Measurements from ENCODE around the gene ATPAF2. TPM values are rescaled to one million over a fixed set of nuclear protein-coding genes. Genes with fewer than 3 reads are reported as not detected.
"Not testable (repeated sequence)": the region's sequence is repeated elsewhere in the genome, so short reads cannot be mapped to it uniquely, and the experiment has no call there.

The ATPAF2 gene
- total RNA-seq, 2 experiments from 2014 or later: 31.0 to 33.3 TPM

DNA sequence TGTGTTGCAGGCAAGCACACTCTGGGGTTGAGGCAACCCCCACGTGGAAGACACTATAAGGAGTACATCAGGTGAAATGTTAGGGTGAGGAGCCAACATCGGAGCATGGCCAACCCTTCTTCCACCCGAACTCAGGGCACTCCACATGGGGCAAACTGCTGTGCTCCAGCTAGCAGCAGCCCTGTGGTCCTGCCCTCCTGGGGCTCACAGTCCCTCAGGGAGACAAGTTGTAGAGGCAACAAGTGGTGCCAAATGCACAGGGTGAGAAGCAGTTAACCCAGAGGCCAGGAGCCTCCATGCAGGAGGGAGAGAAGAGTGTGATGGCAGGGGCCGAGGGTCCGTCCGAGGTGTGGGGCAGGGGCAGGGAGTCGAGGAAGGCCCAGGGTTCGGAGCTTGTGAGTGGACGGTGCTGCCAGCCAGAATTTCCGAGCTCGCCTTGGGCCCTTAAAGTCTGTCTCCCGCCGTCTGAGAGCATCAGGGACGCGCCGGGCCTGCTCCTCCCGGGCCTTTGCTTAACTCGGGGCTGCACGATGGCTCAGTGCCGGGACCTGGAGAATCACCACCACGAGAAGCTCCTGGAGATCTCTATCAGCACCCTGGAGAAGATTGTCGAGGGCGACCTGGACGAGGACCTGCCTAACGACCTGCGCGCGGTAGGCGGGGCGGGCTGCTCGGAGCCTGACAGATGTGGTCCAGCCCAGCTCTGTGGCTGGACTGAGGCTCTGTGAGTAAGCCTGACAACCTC lies 32.3 kb downstream of the ATPAF2 start:
- no peak overlapping the region for H3K27ac Mint-ChIP-seq
- no peak for DNase-seq
- H3K4me3 Mint-ChIP-seq: no peak overlapping the region
- H3K36me3 Mint-ChIP-seq: peaks cover 13% of the 10 kb centered on the region
- no peaks in the 10 kb centered on the region for H3K27me3 Mint-ChIP-seq
- H3K4me1 Mint-ChIP-seq: no peaks in the 10 kb centered on the region
- no peaks in the 10 kb centered on the region for H3K9me3 Mint-ChIP-seq

DNA sequence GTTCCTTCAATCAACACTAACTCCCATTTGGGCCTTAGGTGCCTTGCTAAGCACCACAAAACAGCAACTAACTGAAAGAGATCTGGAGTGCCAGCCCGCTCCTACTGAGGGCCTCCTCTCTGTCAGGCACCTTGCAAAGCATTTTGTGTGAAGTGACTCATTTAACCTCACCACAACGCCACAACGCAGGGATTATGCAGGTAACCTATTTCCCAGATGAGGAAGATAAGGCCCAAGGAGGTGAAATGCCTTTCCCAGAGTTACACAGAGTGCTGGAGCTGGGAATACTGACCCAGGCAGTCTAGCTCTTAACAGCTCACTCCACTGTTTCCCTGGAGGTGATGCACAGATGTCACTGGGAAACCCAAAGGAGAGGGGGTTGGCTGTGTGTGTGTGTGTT lies 33.5 kb downstream of the ATPAF2 start:
- no peak for DNase-seq
- H3K27ac Mint-ChIP-seq: no peak overlapping the region

DNA sequence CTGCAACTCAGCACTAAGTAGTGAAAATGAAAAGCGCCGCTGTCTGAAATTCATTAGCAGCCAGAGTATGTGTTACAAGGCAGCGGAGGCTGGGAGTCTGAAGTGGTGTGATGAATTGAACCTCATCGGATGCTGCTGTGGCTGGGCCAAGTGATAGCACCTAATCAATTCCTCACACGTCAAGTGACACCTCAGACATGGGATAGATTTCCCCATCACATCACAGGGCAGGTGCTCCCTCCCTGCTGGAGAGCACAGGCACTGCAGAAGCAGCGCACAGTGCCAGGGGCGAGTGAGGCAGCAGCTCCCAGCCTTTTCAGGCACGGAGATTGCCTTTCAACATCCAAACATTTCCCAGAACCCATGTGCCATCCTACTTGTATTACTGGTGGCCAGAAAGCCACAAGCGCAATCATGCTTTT lies 34.1 kb downstream of the ATPAF2 start:
- H3K4me3 Mint-ChIP-seq: no peak overlapping the region
- no peak for DNase-seq
- peaks cover 7% of the 10 kb centered on the region for H3K36me3 Mint-ChIP-seq
- no peaks in the 10 kb centered on the region for H3K4me1 Mint-ChIP-seq
- H3K9me3 Mint-ChIP-seq: no peaks in the 10 kb centered on the region
- H3K27me3 Mint-ChIP-seq: no peaks in the 10 kb centered on the region
- H3K27ac Mint-ChIP-seq: no peak overlapping the region

More for the DNA sequence above, 33.5 kb downstream of the ATPAF2 start:
- Mint-ChIP-seq H3K9me3 (no peaks in the 10 kb centered on the region), H3K4me1 (no peaks in the 10 kb centered on the region), H3K27me3 (no peaks in the 10 kb centered on the region), H3K4me3 (no peak overlapping the region), H3K36me3 (peaks cover 11% of the 10 kb centered on the region)

DNA sequence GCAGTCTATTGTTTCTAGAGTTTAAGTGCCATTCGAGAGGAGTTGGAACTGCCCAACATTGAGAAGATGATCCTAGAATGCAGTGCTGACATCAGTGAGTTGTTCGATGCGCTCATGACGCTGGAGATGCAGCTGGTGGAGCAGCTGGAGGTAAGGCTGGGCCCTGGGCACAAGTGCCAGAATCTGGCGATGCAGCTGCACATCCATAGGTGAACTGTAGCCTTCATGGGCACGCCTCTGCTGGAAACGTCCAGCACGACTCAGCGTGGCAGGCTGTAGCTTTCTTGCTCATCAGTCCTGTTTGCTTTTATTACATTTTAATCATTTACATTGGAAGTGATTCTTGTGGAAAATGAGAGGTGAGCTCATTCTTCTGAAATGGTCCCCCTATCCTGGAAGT lies 34.6 kb downstream of the ATPAF2 start:
- Mint-ChIP-seq H3K4me1 (no peaks in the 10 kb centered on the region), H3K4me3 (no peak overlapping the region), H3K9me3 (no peaks in the 10 kb centered on the region), H3K36me3 (peaks cover 7% of the 10 kb centered on the region), H3K27ac (no peak overlapping the region), H3K27me3 (no peaks in the 10 kb centered on the region)
- no peak for DNase-seq

DNA sequence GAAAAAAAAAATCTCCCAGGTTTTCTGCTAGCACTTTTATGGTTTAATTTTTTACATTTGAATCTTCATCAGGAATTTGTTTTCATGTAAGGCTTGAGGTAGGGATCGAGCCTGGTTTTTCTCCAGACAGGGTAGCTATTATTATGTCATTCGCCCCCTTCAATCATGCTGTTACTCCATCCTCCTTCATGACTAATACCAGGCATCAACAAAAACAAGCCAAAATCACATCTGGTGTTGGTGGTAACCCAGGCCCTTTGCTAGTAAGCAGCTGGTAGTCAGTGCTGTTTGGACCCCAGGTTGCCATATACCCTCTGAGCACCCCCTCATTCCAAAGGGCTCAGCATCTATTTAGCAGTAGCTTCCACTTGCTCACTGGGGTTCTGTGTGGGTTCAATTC lies 36.8 kb downstream of the ATPAF2 start:
- H3K36me3 Mint-ChIP-seq: peaks cover 4% of the 10 kb centered on the region
- H3K27me3 Mint-ChIP-seq: no peaks in the 10 kb centered on the region
- no peak for DNase-seq
- no peaks in the 10 kb centered on the region for H3K9me3 Mint-ChIP-seq
- H3K4me3 Mint-ChIP-seq: no peak overlapping the region
- no peaks in the 10 kb centered on the region for H3K4me1 Mint-ChIP-seq
- no peak overlapping the region for H3K27ac Mint-ChIP-seq

DNA sequence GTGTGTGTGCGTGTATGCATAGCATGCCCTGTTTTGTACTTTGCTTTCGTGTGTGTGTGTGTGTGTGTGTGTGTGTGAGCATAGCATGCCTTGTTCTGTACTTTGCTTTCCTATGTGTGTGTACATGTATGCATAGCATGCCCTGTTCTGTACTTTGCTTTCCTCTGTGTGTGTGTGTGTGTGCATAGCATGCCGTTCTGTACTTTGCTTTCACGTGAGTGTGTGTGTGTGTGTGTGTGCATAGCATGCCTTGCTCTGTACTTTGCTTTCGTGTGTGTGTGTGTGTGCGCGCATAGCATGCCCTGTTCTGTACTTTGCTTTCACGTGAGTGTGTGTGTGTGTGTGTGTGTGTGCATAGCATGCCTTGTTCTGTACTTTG lies 38.9 kb downstream of the ATPAF2 start:
- Mint-ChIP-seq H3K4me3 (no peak overlapping the region), H3K27me3 (no peaks in the 10 kb centered on the region), H3K27ac (no peak overlapping the region), H3K36me3 (no peaks in the 10 kb centered on the region), H3K9me3 (no peaks in the 10 kb centered on the region), H3K4me1 (no peaks in the 10 kb centered on the region)
- no peak for DNase-seq

DNA sequence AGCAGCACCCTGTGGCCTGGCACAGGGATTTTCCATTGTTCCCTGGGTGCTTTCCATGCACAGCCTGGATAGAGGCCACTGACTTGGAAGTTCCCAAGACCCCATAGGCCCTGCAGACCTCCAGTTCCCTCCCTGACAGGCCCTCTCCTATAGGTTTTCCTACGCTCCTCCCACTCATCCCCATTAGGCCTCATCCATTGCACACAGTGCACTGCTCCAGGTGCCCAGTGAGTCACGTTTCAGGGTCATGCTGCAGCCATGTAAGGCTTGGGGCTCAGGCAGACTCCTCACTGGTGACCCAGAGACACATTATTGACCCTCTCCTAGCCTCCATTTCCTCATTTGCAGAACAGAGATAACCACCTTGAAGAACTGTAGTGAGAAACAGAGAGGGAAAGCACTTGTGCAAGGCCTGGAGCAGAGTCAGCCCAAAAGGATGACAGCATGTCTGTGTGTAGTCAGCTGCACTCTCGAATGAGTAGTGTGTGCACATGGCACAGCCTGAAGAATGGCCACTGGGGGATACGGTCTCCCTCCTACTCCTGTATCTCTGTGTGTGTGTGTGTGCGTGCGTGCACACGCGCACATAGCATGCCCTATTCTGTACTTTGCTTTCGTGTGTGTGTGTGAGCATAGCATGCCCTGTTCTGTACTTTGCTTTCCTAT lies 39.5 kb downstream of the ATPAF2 start:
- Mint-ChIP-seq H3K4me1 (no peaks in the 10 kb centered on the region), H3K27me3 (no peaks in the 10 kb centered on the region), H3K9me3 (no peaks in the 10 kb centered on the region), H3K4me3 (no peak overlapping the region), H3K36me3 (no peaks in the 10 kb centered on the region), H3K27ac (no peak overlapping the region)
- no peak for DNase-seq

DNA sequence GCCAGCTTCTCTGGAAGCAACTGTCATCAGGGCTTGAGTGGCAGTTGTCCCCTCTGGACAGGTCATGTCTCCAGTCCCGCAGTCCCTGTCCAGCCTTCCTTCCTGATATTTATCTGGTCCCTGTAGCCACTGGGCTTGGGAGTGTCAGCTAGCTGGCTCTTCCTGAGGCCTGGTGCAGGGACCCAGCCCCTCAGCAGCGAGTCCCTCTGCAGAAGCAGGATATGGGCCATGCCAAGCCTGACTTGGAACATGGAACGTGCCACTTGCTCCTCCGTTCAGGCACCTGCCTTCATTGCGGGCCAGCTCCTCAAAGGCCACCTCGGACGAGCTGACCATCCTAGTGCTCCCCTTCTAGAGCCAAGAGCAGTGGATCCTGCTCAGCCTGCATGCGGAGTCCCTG lies 40.0 kb downstream of the ATPAF2 start:
- Mint-ChIP-seq H3K27me3 (no peaks in the 10 kb centered on the region), H3K27ac (no peak overlapping the region), H3K4me3 (no peak overlapping the region)

DNA sequence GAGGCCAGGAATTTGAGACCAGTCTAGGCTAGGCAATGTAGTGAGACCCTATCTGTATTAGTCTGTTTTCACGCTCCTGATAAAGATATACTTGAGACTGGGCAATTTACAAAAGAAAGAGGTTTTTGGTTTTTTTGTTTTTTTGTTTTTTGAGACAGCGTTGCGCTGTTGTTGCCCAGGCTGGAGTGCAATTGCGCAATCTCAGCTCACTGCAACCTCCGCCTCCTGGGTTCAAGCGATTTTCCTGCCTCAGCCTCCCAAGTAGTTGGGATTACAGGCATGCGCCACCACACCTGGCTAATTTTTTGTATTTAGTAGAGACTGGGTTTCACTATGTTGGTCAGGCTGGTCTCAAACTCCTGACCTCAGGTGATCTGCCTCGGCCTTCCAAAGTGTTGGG lies 43.1 kb downstream of the ATPAF2 start:
- H3K4me3 Mint-ChIP-seq, H3K27me3 Mint-ChIP-seq, DNase-seq, H3K4me1 Mint-ChIP-seq, H3K36me3 Mint-ChIP-seq, H3K9me3 Mint-ChIP-seq, H3K27ac Mint-ChIP-seq: not testable (repeated sequence)

More for the DNA sequence above, 40.0 kb downstream of the ATPAF2 start:
- no peak for DNase-seq
- no peaks in the 10 kb centered on the region for H3K36me3 Mint-ChIP-seq
- H3K4me1 Mint-ChIP-seq: no peaks in the 10 kb centered on the region
- H3K9me3 Mint-ChIP-seq: no peaks in the 10 kb centered on the region

DNA sequence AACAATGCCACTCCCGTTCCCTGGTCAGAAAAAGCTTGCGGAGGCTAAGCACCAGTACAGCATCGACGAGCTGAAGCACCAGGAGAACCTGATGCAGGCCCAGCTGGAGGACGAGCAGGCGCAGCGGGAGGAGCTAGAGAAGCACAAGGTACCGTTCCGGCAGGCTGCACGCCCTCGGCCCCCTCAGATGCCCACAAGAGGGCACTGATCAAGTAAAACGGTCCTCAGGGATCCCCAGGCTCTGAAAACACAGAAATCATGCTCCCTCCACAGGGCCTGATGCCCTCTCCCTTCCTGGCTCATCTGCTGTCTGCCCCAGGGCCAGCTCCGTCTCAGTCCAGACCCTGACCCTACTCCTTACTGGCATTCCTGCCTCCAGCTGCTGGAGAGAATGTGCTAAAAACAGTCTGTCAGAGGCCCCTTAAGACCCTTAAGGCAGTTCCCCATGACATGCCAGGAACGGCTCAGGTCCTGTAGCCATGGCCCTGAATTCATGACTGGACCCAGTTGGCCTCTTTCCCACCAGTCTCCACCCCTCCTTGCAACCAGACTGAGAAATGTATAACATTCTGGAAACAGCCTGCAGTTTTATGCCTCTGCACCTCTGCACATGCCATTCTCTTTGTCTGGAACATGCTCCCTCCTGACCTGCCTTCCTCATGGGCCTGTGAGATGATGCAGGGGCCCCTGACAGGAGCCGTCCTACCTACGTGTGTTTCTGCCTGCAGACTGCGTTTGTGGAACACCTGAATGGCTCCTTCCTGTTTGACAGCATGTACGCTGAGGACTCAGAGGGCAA lies 44.5 kb downstream of the ATPAF2 start:
- peak; percentile 32 for DNase-seq

DNA sequence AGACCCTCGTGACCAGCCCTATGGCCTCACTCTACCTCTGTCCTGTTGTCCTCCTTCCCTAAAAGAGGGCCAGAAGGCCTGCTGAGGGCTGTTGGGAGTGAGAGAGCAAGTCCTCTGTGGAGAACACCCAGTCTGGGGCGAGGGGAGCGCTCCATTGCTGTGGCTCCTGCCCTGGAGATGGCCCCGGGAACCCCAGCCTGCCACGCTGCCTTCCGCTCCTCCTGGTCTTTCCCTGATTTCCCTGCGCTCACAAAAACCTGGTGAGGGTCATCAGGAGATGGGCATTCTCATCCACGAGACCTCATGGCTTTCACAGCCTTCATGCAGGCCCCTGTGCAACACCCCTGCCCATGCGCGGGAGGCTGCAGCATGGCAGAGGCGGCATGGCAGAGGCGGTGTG lies 45.1 kb downstream of the ATPAF2 start:
- H3K9me3 Mint-ChIP-seq: no peaks in the 10 kb centered on the region
- no peaks in the 10 kb centered on the region for H3K36me3 Mint-ChIP-seq
- no peak for DNase-seq
- H3K27ac Mint-ChIP-seq: no peak overlapping the region
- no peaks in the 10 kb centered on the region for H3K4me1 Mint-ChIP-seq
- H3K4me3 Mint-ChIP-seq: no peak overlapping the region
- H3K27me3 Mint-ChIP-seq: no peaks in the 10 kb centered on the region

More for the DNA sequence above, 44.5 kb downstream of the ATPAF2 start:
- H3K4me1 Mint-ChIP-seq: no peaks in the 10 kb centered on the region
- H3K27ac Mint-ChIP-seq: no peak overlapping the region
- H3K4me3 Mint-ChIP-seq: no peak overlapping the region
- H3K27me3 Mint-ChIP-seq: no peaks in the 10 kb centered on the region
- no peaks in the 10 kb centered on the region for H3K36me3 Mint-ChIP-seq
- H3K9me3 Mint-ChIP-seq: no peaks in the 10 kb centered on the region

DNA sequence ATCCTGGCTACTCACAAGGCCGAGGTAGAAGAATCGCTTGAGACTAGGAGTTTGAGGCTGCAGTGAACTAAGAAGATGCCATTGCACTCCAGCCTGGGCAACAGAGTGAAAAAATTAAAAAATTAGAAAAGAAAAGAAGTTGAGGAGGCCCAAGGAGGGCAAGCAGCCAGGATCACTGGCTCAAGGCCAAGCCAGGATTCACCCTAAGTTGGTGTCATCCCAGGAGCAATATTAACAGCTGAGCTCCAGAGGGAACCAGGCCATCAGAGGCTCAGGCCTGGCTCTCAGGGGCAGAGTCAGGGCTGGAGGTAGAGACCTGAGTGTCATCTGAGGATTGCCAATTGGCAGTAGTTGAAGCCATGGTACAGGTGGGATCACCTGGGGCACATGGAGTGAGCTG lies 45.6 kb downstream of the ATPAF2 start:
- Mint-ChIP-seq H3K4me3 (no peak overlapping the region), H3K27me3 (no peaks in the 10 kb centered on the region), H3K9me3 (no peaks in the 10 kb centered on the region), H3K36me3 (no peaks in the 10 kb centered on the region), H3K4me1 (no peaks in the 10 kb centered on the region), H3K27ac (no peak overlapping the region)
- no peak for DNase-seq

DNA sequence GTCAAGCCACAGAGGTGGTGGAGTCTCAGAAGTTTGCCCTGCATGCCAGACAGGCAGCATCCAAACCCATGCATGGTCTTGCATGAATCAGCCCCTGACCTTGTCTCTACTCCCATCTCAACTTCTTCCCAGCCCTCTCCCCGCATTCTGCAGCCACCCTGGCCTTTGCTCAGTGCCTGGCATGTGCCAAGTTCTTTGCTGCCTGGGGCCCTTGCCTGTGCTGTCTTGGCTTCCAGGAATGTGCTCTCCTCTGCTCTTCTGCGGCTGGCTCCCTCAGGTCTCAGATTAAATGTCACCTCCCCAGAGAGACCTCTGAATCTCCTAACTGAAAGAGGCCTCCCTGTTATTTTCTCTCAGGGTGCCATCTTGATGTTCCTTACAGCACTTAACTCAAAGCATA lies 48.7 kb downstream of the ATPAF2 start:
- Mint-ChIP-seq H3K27ac (no peak overlapping the region), H3K27me3 (no peaks in the 10 kb centered on the region), H3K9me3 (no peaks in the 10 kb centered on the region), H3K4me3 (no peak overlapping the region), H3K4me1 (no peaks in the 10 kb centered on the region), H3K36me3 (no peaks in the 10 kb centered on the region)
- DNase-seq: no peak

DNA sequence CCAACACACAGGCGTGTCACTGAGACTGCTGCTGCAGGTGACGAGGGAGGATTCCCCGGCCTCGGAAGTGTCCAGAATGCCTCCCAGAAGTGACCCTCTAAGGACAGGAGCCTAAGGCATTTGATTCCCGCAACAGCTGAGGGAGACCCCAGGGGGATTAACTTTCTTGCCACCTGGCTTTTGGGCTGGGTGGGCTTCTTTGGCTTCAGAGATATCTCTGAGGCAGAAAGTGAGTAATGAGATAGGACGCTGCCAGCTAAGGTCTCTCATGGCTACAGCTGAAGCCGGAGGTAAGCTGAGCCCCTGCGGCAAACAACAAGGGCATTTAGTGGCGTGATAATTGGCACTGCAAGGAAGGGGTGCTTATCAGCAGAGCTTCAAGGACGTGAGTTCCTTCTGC lies 49.4 kb downstream of the ATPAF2 start:
- DNase-seq: no peak
- Mint-ChIP-seq H3K27ac (no peak overlapping the region), H3K27me3 (no peaks in the 10 kb centered on the region), H3K4me3 (no peak overlapping the region), H3K9me3 (no peaks in the 10 kb centered on the region), H3K36me3 (no peaks in the 10 kb centered on the region), H3K4me1 (no peaks in the 10 kb centered on the region)

DNA sequence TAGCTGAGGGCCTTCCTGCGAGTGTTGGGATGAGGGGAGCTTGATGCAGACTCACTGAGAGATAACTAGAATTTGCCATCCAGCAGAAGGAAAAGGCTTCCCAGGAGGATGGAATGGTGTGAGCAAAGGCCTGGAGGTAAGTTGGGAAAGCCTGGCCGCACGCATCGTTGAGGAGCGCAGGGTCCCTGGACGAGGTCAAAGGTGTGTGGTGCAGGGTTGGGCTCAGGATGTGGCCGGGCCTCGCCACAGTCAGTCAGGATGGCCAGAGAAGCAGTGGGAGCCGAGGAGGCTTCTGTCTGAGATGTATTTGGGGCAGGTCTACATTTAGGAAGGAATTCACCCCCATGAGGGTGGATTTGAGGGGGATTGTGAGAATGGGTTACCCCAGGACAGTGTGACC lies 49.9 kb downstream of the ATPAF2 start:
- Mint-ChIP-seq H3K27me3 (no peaks in the 10 kb centered on the region), H3K4me3 (no peak overlapping the region), H3K36me3 (no peaks in the 10 kb centered on the region), H3K4me1 (no peaks in the 10 kb centered on the region), H3K27ac (no peak overlapping the region), H3K9me3 (no peaks in the 10 kb centered on the region)
- no peak for DNase-seq
